WTC11 (cell line): ENCODE results near the gene DLX2. TPM values are rescaled to one million over a fixed set of nuclear protein-coding genes. Genes with fewer than 3 reads are reported as not detected.

Source experiments
- ATAC-seq: fragments of 200-7000 bp; cut with Tn5 transposase; 2 replicates; pipeline ENCODE4 v1.10.0; 2021; ENCODE audit warnings: mild to moderate bottlenecking, moderate library complexity
- CTCF ChIA-PET: fragments of 300-600 bp; sonication (Branson Sonifier 250); formaldehyde crosslinking; loops from one replicate; lab custom pipeline; 2021; ENCODE audit warnings: antibody characterized with exemption; lab: Charles Lee
- POLR2A ChIA-PET: fragments of 350-600 bp; sonication (Branson Sonifier 250); formaldehyde crosslinking; loops from one replicate; lab custom pipeline; 2021; ENCODE audit warnings: antibody characterized with exemption; lab: Charles Lee
- DNase-seq: peaks from one replicate; pipeline ENCODE4 v3.0.0; 2021; ENCODE audit warnings: low spot score
- H3K27ac Mint-ChIP-seq: 2 replicates; pipeline ENCODE4 v1.8.0; 2021; ENCODE audit warnings: mixed read lengths
- H3K27me3 Mint-ChIP-seq: 2 replicates; pipeline ENCODE4 v1.8.0; 2021; ENCODE audit warnings: low read depth, mild to moderate bottlenecking, moderate library complexity, mixed read lengths
- H3K36me3 Mint-ChIP-seq: 2 replicates; pipeline ENCODE4 v1.8.0; 2021; ENCODE audit warnings: mixed read lengths
- H3K4me1 Mint-ChIP-seq: 2 replicates; pipeline ENCODE4 v1.8.0; 2022; ENCODE audit warnings: mixed read lengths
- H3K4me3 Mint-ChIP-seq: 2 replicates; pipeline ENCODE4 v1.8.0; 2021; ENCODE audit warnings: mild to moderate bottlenecking, moderate library complexity, mixed read lengths
- H3K9me3 Mint-ChIP-seq: 2 replicates; pipeline ENCODE4 v1.8.0; 2021; ENCODE audit warnings: mixed read lengths
- EMX1 ChIP-seq: fragments of 250-450 bp; sonication (Bioruptor Pico); IDR thresholded peaks from 2 replicates; pipeline ENCODE4 v1.8.0; 2021; ENCODE audit warnings: mild to moderate bottlenecking
- IRF2 ChIP-seq: sonication (generic); formaldehyde crosslinking; IDR thresholded peaks from 2 replicates; pipeline ENCODE4 v1.8.0; 2022; ENCODE audit warnings: low read depth, missing genetic modification reagents, borderline replicate concordance
- NFE2L1 ChIP-seq: sonication (generic); formaldehyde crosslinking; IDR thresholded peaks from 2 replicates; pipeline ENCODE4 v1.8.1; 2023; ENCODE audit warnings: missing genetic modification reagents
- NR2C2 ChIP-seq: sonication (generic); formaldehyde crosslinking; IDR thresholded peaks from 2 replicates; pipeline ENCODE4 v1.8.0; 2022; ENCODE audit warnings: mild to moderate bottlenecking, missing genetic modification reagents
- SMAD4 ChIP-seq: sonication (generic); formaldehyde crosslinking; IDR thresholded peaks from 2 replicates; pipeline ENCODE4 v1.8.0; 2022; ENCODE audit warnings: mild to moderate bottlenecking, missing genetic modification reagents
- TEAD1 ChIP-seq: sonication (generic); formaldehyde crosslinking; IDR thresholded peaks from 2 replicates; pipeline ENCODE4 v1.8.0; 2022; ENCODE audit warnings: mild to moderate bottlenecking, missing genetic modification reagents
- TEAD4 ChIP-seq: sonication (generic); formaldehyde crosslinking; IDR thresholded peaks from 2 replicates; pipeline ENCODE4 v1.8.0; 2022; ENCODE audit warnings: mild to moderate bottlenecking, missing genetic modification reagents
- ZNF263 ChIP-seq: sonication (generic); formaldehyde crosslinking; IDR thresholded peaks from 2 replicates; pipeline ENCODE4 v1.8.1; 2022; ENCODE audit warnings: low read depth, mild to moderate bottlenecking, moderate library complexity, missing genetic modification reagents
- total RNA-seq: library from RNA; stranded (reverse); gene quantifications from 3 replicates; pipeline ENCODE4 v1.2.3, GENCODE V29; 2021
- TF ChIP-seq, protein P1 (sequence below): fragments of 250-450 bp; sonication (Bioruptor Pico); conservative IDR thresholded peaks from 2 replicates; pipeline ENCODE4 v1.9.0; 2021; ENCODE audit warnings: mild to moderate bottlenecking
- TF ChIP-seq, protein P2 (sequence below): fragments of 250-450 bp; sonication (Bioruptor Pico); IDR thresholded peaks from 2 replicates; pipeline ENCODE4 v1.9.0; 2021; ENCODE audit warnings: moderate library complexity, mild to moderate bottlenecking, inconsistent platforms, borderline replicate concordance
- TF ChIP-seq, protein P3 (sequence below): sonication (generic); formaldehyde crosslinking; IDR thresholded peaks from 2 replicates; pipeline ENCODE4 v1.8.0; 2022; ENCODE audit warnings: missing genetic modification reagents
- TF ChIP-seq, protein P4 (sequence below): sonication (generic); formaldehyde crosslinking; IDR thresholded peaks from 2 replicates; pipeline ENCODE4 v1.8.0; 2022; ENCODE audit warnings: mild to moderate bottlenecking, missing genetic modification reagents
- TF ChIP-seq, protein P5 (sequence below): sonication (generic); formaldehyde crosslinking; IDR thresholded peaks from 2 replicates; pipeline ENCODE4 v1.8.1; 2022; ENCODE audit warnings: missing genetic modification reagents, borderline replicate concordance
- TF ChIP-seq, protein P6 (sequence below): sonication (generic); formaldehyde crosslinking; IDR thresholded peaks from 2 replicates; pipeline ENCODE4 v1.8.0; 2023; ENCODE audit warnings: mild to moderate bottlenecking, missing genetic modification reagents
- TF ChIP-seq, protein P7 (sequence below): sonication (generic); formaldehyde crosslinking; IDR thresholded peaks from 2 replicates; pipeline ENCODE4 v1.8.1; 2022; ENCODE audit warnings: low read depth, mild to moderate bottlenecking, moderate library complexity, missing genetic modification reagents, borderline replicate concordance

Gene DLX2
- total RNA-seq, 1 experiment from 2014 or later, result 0.28 TPM

DNA sequence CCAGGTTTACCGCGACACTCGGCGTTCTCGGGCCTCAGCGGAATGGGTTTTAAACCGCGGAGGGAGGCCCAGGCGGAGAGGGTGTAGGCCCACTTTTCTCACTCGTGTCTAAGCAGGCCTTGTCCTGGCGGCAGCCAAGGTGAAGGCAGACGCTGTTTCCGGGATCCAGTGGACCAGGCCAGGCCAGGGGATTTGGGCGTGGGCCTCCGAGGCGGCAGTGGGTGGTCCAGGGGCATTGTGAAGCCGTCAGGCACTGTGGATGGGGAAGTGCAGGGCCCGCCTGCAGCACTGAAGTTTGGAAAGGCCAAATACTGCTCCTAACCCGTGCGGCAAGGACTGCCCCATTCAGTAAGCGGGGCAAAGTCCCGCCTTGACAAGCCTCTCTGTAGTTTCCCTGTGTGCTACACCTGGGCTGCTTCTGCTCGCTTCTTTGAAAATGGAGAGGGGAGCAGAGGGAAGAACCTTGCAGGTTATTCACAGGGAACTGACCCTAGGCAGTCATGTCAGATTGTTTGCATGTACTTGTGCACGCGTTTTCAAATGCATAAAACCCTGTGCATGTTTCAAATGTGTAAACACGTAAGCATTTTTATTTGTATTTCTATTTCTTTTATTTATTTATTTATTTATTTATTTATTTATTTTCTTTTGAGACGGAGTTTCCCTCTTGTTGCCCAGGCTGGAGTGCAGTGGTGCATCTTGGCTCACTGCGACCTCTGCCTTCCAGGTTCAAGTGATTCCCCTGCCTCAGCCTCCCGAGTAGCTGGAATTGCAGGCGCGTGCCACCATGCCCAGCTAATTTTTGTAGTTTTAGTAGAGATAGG lies 7.5 kb upstream of the DLX2 start (continued):
- TF ChIP-seq, protein P1, sequence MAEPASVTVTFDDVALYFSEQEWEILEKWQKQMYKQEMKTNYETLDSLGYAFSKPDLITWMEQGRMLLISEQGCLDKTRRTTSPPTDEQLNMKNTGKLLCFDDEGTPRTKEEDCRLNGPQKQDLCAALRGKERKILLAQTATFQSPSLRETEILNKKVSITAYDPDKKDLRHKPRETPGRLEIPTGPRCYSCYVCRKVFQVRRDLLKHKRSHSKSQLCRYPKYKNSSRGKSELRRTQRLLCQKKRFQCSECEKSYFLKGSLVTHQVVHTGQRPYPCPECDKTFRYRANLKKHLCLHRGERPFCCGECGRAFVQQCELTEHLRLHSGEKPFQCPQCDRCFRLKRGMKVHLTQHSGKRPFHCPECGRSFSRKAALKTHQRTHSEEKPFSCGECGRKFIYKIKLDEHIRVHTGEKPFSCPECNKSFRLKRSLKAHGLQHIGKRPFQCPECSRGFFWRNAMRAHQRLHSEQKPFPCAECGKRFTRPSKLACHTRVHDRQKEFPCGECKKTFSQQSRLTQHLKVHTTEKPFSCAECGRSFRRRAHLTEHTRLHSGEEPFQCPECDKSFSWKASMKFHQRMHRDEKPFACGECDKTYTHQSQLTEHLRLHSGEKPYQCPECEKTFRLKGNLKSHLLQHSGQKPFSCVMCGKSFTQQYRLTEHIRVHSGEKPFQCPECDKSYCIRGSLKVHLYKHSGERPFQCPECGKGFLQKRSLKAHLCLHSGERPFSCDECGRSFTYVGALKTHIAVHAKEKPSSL (CRISPR knock-in tag), result no peak
- TF ChIP-seq TEAD1 (CRISPR knock-in tag) (no peak), TEAD4 (CRISPR knock-in tag) (no peak)
- TF ChIP-seq, protein P2, sequence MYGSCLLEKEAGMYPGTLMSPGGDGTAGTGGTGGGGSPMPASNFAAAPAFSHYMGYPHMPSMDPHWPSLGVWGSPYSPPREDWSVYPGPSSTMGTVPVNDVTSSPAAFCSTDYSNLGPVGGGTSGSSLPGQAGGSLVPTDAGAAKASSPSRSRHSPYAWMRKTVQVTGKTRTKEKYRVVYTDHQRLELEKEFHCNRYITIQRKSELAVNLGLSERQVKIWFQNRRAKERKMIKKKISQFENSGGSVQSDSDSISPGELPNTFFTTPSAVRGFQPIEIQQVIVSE (CRISPR knock-in tag), result no peak
- TF ChIP-seq, protein P3, sequence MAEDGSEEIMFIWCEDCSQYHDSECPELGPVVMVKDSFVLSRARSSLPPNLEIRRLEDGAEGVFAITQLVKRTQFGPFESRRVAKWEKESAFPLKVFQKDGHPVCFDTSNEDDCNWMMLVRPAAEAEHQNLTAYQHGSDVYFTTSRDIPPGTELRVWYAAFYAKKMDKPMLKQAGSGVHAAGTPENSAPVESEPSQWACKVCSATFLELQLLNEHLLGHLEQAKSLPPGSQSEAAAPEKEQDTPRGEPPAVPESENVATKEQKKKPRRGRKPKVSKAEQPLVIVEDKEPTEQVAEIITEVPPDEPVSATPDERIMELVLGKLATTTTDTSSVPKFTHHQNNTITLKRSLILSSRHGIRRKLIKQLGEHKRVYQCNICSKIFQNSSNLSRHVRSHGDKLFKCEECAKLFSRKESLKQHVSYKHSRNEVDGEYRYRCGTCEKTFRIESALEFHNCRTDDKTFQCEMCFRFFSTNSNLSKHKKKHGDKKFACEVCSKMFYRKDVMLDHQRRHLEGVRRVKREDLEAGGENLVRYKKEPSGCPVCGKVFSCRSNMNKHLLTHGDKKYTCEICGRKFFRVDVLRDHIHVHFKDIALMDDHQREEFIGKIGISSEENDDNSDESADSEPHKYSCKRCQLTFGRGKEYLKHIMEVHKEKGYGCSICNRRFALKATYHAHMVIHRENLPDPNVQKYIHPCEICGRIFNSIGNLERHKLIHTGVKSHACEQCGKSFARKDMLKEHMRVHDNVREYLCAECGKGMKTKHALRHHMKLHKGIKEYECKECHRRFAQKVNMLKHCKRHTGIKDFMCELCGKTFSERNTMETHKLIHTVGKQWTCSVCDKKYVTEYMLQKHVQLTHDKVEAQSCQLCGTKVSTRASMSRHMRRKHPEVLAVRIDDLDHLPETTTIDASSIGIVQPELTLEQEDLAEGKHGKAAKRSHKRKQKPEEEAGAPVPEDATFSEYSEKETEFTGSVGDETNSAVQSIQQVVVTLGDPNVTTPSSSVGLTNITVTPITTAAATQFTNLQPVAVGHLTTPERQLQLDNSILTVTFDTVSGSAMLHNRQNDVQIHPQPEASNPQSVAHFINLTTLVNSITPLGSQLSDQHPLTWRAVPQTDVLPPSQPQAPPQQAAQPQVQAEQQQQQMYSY (CRISPR knock-in tag), result no peak
- TF ChIP-seq, all 79 proteins: peak for 0

DNA sequence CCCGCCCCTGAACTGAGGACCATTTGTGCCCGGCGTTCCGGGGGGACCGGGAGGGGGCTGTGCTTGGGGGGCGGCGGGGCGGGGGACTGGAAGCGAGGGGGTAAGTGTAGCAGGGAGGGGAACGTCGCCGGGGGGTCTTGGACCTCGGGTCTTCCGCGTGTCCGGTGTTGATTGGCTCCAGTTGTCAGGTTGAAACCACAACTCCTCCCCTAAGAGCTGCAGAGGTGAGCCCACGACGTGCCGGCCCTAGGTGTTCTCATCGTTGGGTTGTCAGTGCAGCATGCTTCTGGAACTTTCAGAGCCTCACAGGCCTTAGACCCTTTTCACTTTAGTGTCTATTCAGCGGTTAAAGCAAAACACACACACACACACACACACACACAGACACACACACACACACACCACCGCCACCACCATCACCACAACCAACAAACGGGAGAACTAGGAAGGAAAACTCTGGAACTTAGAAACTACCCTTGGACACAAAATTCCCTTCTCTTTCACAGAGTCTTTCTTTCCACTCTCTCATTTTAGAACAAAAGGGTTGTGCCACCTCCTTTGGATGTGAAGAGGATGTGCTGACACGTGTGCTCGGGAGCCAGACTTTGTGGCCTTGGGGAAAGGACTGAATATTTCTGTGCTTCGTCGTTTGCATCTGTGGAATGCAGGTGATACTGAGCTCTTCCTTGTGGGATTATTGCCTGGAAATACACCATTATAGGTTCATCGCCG lies 6.7 kb upstream of the DLX2 start:
- Mint-ChIP-seq H3K9me3 (no peaks in the 10 kb centered on the region), H3K27ac (no peak overlapping the region), H3K4me1 (peaks cover 29% of the 10 kb centered on the region), H3K36me3 (no peaks in the 10 kb centered on the region), H3K27me3 (peaks cover 78% of the 10 kb centered on the region), H3K4me3 (peak overlapping the region; percentile 58)
- no peak for ATAC-seq
- POLR2A ChIA-PET, result no interaction called here
- CTCF ChIA-PET, result interaction anchor here (0.9 to 6.4 kb wide), 6 partner anchors 13 to 536 kb away, joined by 3 to 56 read pairs (median 5); no protein-coding TSS in a partner anchor
- TF ChIP-seq IRF2 (CRISPR knock-in tag) (no peak), SMAD4 (CRISPR knock-in tag) (no peak), EMX1 (CRISPR knock-in tag) (no peak)
- TF ChIP-seq, protein P4, sequence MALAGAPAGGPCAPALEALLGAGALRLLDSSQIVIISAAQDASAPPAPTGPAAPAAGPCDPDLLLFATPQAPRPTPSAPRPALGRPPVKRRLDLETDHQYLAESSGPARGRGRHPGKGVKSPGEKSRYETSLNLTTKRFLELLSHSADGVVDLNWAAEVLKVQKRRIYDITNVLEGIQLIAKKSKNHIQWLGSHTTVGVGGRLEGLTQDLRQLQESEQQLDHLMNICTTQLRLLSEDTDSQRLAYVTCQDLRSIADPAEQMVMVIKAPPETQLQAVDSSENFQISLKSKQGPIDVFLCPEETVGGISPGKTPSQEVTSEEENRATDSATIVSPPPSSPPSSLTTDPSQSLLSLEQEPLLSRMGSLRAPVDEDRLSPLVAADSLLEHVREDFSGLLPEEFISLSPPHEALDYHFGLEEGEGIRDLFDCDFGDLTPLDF, result no peak
- TF ChIP-seq, protein P5, sequence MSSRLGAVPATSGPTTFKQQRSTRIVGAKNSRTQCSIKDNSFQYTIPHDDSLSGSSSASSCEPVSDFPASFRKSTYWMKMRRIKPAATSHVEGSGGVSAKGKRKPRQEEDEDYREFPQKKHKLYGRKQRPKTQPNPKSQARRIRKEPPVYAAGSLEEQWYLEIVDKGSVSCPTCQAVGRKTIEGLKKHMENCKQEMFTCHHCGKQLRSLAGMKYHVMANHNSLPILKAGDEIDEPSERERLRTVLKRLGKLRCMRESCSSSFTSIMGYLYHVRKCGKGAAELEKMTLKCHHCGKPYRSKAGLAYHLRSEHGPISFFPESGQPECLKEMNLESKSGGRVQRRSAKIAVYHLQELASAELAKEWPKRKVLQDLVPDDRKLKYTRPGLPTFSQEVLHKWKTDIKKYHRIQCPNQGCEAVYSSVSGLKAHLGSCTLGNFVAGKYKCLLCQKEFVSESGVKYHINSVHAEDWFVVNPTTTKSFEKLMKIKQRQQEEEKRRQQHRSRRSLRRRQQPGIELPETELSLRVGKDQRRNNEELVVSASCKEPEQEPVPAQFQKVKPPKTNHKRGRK, result no peak
- no peak for DNase-seq

DNA sequence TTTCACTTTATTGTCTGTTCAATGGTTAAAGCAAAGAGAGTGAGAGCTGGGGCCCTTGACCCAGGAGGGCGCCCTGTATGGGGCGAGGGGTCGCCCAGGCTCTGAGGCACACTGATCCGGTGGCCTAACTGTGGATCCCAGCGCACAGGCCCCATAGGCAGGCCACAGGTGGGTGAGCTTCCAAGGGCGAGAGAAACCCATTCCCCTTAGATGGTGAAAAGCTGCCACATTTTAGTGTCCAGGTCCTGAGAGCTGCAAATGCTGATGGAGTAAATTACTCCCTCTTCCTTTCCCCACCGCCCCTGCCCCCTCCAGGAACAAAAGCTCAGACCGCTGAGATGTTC lies 5.9 kb upstream of the DLX2 start:
- Mint-ChIP-seq H3K27ac (no peak overlapping the region), H3K27me3 (peaks cover 86% of the 10 kb centered on the region), H3K4me3 (peak overlapping the region; percentile 47; the same call in 1 of the 2 replicates), H3K9me3 (no peaks in the 10 kb centered on the region), H3K4me1 (peaks cover 32% of the 10 kb centered on the region), H3K36me3 (no peaks in the 10 kb centered on the region)
- ATAC-seq (no peak), DNase-seq (no peak)
- ChIA-PET CTCF (interaction anchor here (0.6 to 6.4 kb wide), 7 partner anchors 12 to 535 kb away, joined by 3 to 56 read pairs (median 4); no protein-coding TSS in a partner anchor), POLR2A (no interaction called here)
- no peak for TF ChIP-seq TEAD4 (CRISPR knock-in tag)
- TF ChIP-seq, protein P4, result no peak
- TF ChIP-seq, protein P6, sequence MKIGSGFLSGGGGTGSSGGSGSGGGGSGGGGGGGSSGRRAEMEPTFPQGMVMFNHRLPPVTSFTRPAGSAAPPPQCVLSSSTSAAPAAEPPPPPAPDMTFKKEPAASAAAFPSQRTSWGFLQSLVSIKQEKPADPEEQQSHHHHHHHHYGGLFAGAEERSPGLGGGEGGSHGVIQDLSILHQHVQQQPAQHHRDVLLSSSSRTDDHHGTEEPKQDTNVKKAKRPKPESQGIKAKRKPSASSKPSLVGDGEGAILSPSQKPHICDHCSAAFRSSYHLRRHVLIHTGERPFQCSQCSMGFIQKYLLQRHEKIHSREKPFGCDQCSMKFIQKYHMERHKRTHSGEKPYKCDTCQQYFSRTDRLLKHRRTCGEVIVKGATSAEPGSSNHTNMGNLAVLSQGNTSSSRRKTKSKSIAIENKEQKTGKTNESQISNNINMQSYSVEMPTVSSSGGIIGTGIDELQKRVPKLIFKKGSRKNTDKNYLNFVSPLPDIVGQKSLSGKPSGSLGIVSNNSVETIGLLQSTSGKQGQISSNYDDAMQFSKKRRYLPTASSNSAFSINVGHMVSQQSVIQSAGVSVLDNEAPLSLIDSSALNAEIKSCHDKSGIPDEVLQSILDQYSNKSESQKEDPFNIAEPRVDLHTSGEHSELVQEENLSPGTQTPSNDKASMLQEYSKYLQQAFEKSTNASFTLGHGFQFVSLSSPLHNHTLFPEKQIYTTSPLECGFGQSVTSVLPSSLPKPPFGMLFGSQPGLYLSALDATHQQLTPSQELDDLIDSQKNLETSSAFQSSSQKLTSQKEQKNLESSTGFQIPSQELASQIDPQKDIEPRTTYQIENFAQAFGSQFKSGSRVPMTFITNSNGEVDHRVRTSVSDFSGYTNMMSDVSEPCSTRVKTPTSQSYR, result no peak
- TF ChIP-seq NFE2L1 (CRISPR knock-in tag), result no peak
- no peak for TF ChIP-seq EMX1 (CRISPR knock-in tag)
- TF ChIP-seq, protein P7, sequence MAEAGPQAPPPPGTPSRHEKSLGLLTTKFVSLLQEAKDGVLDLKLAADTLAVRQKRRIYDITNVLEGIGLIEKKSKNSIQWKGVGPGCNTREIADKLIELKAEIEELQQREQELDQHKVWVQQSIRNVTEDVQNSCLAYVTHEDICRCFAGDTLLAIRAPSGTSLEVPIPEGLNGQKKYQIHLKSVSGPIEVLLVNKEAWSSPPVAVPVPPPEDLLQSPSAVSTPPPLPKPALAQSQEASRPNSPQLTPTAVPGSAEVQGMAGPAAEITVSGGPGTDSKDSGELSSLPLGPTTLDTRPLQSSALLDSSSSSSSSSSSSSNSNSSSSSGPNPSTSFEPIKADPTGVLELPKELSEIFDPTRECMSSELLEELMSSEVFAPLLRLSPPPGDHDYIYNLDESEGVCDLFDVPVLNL (CRISPR knock-in tag), result no peak
- TF ChIP-seq NR2C2, result no peak
- no peak for TF ChIP-seq ZNF263 (CRISPR knock-in tag)
